HG03045 (cell line): ENCODE data around the gene GCNT3.
A peak's percentile ranks its signal among the peaks of the same experiment; 100 is the strongest.
"Not testable (repeated sequence)": the region's sequence is repeated elsewhere in the genome, so short reads cannot be mapped to it uniquely, and the experiment has no call there.

Source experiments
- ATAC-seq: cut with Tn5 transposase; IDR thresholded peaks from one replicate; pipeline ENCODE4 v1.9.1; 2021; ENCODE audit warnings: mild to moderate bottlenecking, moderate library complexity; ENCODE audit not compliant: unreplicated experiment

The GCNT3 gene

GRCh38 chr15:59615661-59616060, 4.1 kb downstream of the GCNT3 start:
- ATAC-seq: no peak

DNA sequence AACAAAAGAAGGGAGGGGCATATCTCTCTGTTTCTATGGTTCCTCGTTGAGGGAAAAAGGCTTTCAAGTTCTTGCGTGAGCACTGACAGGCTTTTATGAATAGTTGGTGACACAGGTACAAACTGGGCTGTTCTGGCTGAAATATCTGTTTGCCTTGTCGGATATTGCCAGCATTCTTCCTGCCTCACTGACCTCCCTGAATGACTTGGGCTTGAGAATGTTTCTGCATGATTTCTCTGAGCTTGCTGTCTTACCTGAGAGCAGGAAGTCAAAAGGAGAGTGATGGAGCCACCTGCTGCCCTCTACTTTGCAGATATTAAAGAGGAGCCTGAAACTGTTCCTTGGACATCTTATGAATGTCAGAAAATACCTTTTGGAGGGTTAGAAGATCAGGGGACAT, 4.8 kb downstream of the GCNT3 start:
- ATAC-seq: no peak

- no peak for ATAC-seq
These were observed 6.8 kb downstream of the GCNT3 start for GRCh38 chr15:59618406-59618805.

GRCh38 chr15:59622289-59622688, 10.7 kb downstream of the GCNT3 start:
- no peak for ATAC-seq

DNA sequence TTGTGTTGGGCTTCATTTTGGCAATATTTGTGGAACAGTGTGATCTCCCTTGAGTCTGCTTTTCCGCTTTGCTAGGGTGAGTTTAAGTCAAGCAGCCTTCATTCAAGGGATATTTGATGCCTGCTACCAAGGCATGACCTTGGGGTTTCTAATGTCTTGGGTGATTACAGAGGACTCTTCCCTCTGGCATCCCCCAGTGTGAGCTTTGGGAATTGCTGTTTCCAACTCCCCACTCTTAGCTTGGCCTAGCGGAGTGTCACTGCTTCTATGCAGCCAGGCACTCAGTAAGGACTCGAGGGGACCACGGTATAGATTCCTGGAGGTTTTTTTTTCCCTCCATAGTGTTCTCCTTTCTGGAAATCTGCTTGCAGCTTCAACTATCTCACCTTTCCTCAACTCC, 21.1 kb downstream of the GCNT3 start:
- no peak for ATAC-seq

GRCh38 chr15:59636184-59636583, 24.6 kb downstream of the GCNT3 start:
- ATAC-seq: no peak

DNA sequence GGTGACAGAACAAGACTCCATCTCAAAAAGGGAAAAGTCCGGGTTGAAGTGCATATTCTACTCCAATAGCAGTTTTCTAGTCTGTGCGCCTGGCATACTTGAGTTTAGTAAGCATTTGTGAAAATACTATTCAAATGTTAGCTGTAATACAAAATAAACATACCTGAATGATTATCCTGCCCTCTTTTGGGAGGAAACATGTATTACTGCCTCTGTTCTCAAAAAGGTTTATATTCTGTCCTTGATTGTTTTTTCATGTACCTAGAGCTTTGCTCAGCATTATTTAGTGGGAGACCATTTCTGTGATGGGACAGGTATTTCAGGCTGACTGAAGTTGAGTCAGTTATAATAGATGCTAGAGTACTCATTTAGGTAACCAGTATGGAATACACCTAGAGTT, 25.9 kb downstream of the GCNT3 start:
- not testable (repeated sequence) for ATAC-seq

- ATAC-seq: no peak
These were observed 30.8 kb downstream of the GCNT3 start for GRCh38 chr15:59642351-59642750.

DNA sequence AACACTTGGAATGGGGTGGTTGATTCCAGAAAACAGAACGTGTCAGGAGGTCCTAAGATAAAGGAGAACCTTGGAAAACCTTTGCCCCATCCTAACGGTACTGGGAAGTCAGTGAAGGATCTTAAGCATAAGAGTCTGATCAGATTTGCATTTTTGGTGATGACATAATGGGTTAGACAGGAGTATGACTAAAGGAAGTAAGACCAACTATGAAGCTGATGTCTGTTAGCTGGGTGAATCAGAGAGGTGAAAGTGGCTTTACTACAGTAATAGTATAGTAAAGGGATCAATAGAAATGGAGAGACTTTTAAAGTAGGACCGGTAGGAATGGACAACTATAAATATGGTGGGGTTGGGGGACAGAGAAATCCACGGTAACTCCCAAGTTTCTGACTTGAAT, 33.2 kb downstream of the GCNT3 start:
- ATAC-seq: no peak

- ATAC-seq: not testable (repeated sequence)
These were observed 34.2 kb downstream of the GCNT3 start for GRCh38 chr15:59645812-59646211.

- ATAC-seq: no peak
These were observed 34.7 kb downstream of the GCNT3 start for GRCh38 chr15:59646277-59646676.

GRCh38 chr15:59647085-59647484, 35.5 kb downstream of the GCNT3 start:
- ATAC-seq: no peak

DNA sequence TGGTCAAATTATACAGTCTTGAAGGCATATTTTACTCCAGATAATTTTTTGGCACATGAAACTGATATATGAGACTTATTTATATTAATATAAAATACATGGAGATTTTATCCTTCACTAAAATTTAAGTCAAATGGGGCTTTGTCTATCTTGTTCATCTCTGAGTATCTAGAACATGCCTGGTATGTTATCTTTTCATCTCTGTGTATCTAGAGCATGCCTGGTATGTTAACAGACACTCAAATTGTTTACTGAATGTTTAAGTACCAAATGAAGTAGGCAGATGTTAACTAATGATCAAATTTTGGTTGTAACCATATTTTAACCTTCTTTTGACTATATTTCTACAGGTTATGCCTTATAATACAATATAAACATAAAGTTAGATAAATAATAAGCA, 38.0 kb downstream of the GCNT3 start:
- no peak for ATAC-seq

- ATAC-seq: no peak
These were observed 42.5 kb downstream of the GCNT3 start for GRCh38 chr15:59654046-59654445.

- peak; percentile 99 for ATAC-seq
These were observed 45.5 kb downstream of the GCNT3 start, which contains the start of gene GTF2A2 for GRCh38 chr15:59656897-59657634. Gene GTF2A2 (minus strand): TSS chr15:59657515. CDS start chr15:59652277, 5,238 bp downstream.

GRCh38 chr15:59657635-59658125, 46.1 kb downstream of the GCNT3 start:
- ATAC-seq: peak; percentile 2

GRCh38 chr15:59659366-59659765, 47.8 kb downstream of the GCNT3 start:
- no peak for ATAC-seq

- ATAC-seq: no peak
These were observed 50.7 kb downstream of the GCNT3 start for GRCh38 chr15:59662260-59662659.

DNA sequence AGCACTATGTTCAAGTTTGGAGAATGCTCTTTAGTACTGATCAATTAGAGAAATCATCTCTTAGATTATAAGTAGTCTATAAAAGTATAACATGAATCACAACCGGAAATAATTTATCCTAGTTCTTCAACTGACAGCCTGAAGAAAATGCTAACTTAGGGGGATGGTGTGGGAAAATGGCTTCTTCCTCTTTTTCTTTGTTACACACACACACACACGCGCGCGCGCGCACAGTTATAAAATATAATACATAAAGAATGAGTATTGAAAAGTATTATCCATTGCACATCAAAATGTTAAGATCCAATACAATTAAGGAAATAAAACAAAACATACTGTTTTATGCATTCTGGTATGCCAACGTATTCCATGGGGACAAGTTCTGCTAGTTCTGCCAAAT, 57.0 kb downstream of the GCNT3 start:
- no peak for ATAC-seq
